Stimulated activated naive CD4-positive, alpha-beta T cell (primary cell): ENCODE results near the gene MBLAC1.
A peak's percentile ranks its signal among the peaks of the same experiment; 100 is the strongest.

Source experiments
- DNase-seq, 6 experiments: peaks; one replicate each; lab custom pipeline; 2025; lab: John Stamatoyannopoulos, UW

The MBLAC1 gene

GRCh38 chr7:100154651-100155491, 28.1 kb downstream of the MBLAC1 start:
- DNase-seq = no peak

GRCh38 chr7:100155553-100156317, 29.0 kb downstream of the MBLAC1 start:
- DNase-seq = no peak

- peak in 1 of 6 experiments; percentile 22 for DNase-seq
Observed at GRCh38 chr7:100156331-100157068, 29.7 kb downstream of the MBLAC1 start.

GRCh38 chr7:100157069-100157333, 30.2 kb downstream of the MBLAC1 start:
- DNase-seq = no peak

- DNase-seq = no peak
Observed at GRCh38 chr7:100157334-100158228, 30.8 kb downstream of the MBLAC1 start.

GRCh38 chr7:100158229-100159098, 31.7 kb downstream of the MBLAC1 start, which contains the start of gene TRAPPC14:
Gene TRAPPC14, minus strand, starts transcription at chr7:100158723. Its CDS starts 224 bp downstream, at chr7:100158499.
- peak; percentile 74 to 89 (median 86) for DNase-seq

GRCh38 chr7:100159099-100159623, 32.4 kb downstream of the MBLAC1 start:
- no peak for DNase-seq

GRCh38 chr7:100160067-100160466, 33.3 kb downstream of the MBLAC1 start:
- DNase-seq = no peak

GRCh38 chr7:100163006-100163531, 36.3 kb downstream of the MBLAC1 start:
- peak in 5 of 6 experiments; percentile 21 to 78 (median 60) for DNase-seq

GRCh38 chr7:100163871-100164270, 37.1 kb downstream of the MBLAC1 start:
- no peak for DNase-seq

GRCh38 chr7:100166317-100166940, 39.7 kb downstream of the MBLAC1 start:
- peak in 5 of 6 experiments; percentile 17 to 60 (median 39) for DNase-seq

GRCh38 chr7:100166970-100167911, 40.5 kb downstream of the MBLAC1 start:
- DNase-seq = peak in 1 of 6 experiments; percentile 19

GRCh38 chr7:100167912-100168323, 41.2 kb downstream of the MBLAC1 start:
- peak in 3 of 6 experiments; percentile 20 to 34 (median 27) for DNase-seq

- peak; percentile 40 to 69 (median 48) for DNase-seq
Observed at GRCh38 chr7:100169147-100169850, 42.5 kb downstream of the MBLAC1 start.

- DNase-seq = no peak
Observed at GRCh38 chr7:100170101-100170897, 43.5 kb downstream of the MBLAC1 start.

GRCh38 chr7:100171087-100171681, 44.4 kb downstream of the MBLAC1 start:
- DNase-seq = peak in 5 of 6 experiments; percentile 24 to 55 (median 36)
